Lung (tissue), 12 donors: ENCODE data around the gene KRT40. TPM values are rescaled to one million over a fixed set of nuclear protein-coding genes. Genes with fewer than 3 reads are reported as not detected.

ENCODE experiments used
- ATAC-seq: fragments of 200-7000 bp; cut with Tn5 transposase; one replicate; pipeline ENCODE4 v1.9.1; 2020; ENCODE audit warnings: moderate number of reproducible peaks; ENCODE audit not compliant: insufficient read depth, low FRiP score
- DNase-seq, 3 donors: peaks; one replicate each; pipeline ENCODE4 v3.0.0-alpha.2; 2013 to 2017
- H3K27ac ChIP-seq, 2 donors: one replicate each; pipeline ENCODE4 v1.5.1; 2013; ENCODE audit warnings: mild to moderate bottlenecking in 2 of 2, moderate library complexity in 2 of 2, control low read depth in 1 of 2, inconsistent platforms in 1 of 2, low read depth in 1 of 2, low read length in 1 of 2
- H3K27me3 ChIP-seq, 3 donors: one replicate each; pipeline ENCODE4 v1.5.1; 2013; ENCODE audit warnings: low read length in 2 of 3; ENCODE audit not compliant: control insufficient read depth in 3 of 3, insufficient read depth in 3 of 3
- H3K36me3 ChIP-seq, 4 donors: one replicate each; pipeline ENCODE4 v1.5.1; 2013; ENCODE audit warnings: low read length in 4 of 4, mild to moderate bottlenecking in 1 of 4, moderate library complexity in 1 of 4; ENCODE audit not compliant: control insufficient read depth in 4 of 4, insufficient read depth in 4 of 4
- H3K4me1 ChIP-seq, 5 donors: one replicate each; pipeline ENCODE4 v1.5.1; 2013; ENCODE audit warnings: low read length in 5 of 5, mild to moderate bottlenecking in 2 of 5, moderate library complexity in 1 of 5; ENCODE audit not compliant: control insufficient read depth in 5 of 5, insufficient read depth in 5 of 5
- H3K4me3 ChIP-seq: one replicate; pipeline ENCODE4 v1.5.1; 2013; ENCODE audit warnings: mild to moderate bottlenecking, control low read depth, moderate library complexity
- H3K9ac ChIP-seq, 2 donors: one replicate each; pipeline ENCODE4 v1.5.1; 2013; ENCODE audit warnings: low read length in 2 of 2, control low read depth in 1 of 2; ENCODE audit not compliant: insufficient read depth in 1 of 2
- H3K9me3 ChIP-seq, 4 donors: one replicate each; pipeline ENCODE4 v1.5.1; 2013; ENCODE audit warnings: low read length in 3 of 4, mild to moderate bottlenecking in 1 of 4, moderate library complexity in 1 of 4; ENCODE audit not compliant: control insufficient read depth in 4 of 4, insufficient read depth in 3 of 4
- WGBS, 2 donors: extraction: QIAGEN DNeasy Blood & Tissue Kit; methylation state at CpG; one replicate each; pipeline ENCODE4 v1.1.7; 2013; 5-methylcytosine and 5-hydroxymethylcytosine counted together
- polyA plus RNA-seq, 2 donors: library from polyadenylated mRNA; stranded (reverse); fragments of 200-250 nt; gene quantifications; one replicate each; pipeline ENCODE4 v1.2.1, GENCODE V29; 2013
- total RNA-seq, 2 donors: library from RNA; depleted of rRNA in 1 of 2; stranded (reverse); fragments of >200 nt in 1 of 2; gene quantifications; one replicate each; pipeline ENCODE4 v1.2.1, GENCODE V29; 2014 to 2021
- TF ChIP-seq, protein P1 (sequence below): IDR thresholded peaks from 2 replicates; pipeline ENCODE4 v1.5.1; 2012; ENCODE audit warnings: mild to moderate bottlenecking; ENCODE audit errors: control extremely low read depth, extremely low read depth
- donor health status: control.
- donor health status: control.
- donor health status: Bipolar disorder and iron deficiency.
- donor health status: healthy.
- donor health status: DM: yes; HTN: yes; CAD: no.

Gene KRT40
- total and polyA plus RNA-seq, 4 donors: 0.09 to 0.31 TPM; not detected in 2

DNA sequence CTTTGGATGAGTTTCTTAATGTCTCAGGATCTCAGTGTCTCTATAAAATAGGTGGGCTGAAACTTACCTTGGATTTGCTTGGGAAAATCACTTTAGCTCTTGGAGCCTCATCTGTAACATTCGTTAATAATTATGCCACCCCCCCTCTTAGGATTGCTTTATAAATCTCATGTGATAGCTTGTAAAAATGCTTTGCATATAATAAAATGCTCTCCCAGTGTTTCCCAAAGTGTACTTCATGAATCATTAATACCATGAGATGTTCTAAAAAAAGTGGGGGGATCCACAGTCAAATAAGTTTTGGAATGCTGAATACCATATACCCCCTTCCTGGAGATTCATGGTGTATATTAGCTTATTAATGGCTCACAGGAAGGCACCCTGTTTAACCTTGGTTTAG lies 22.5 kb downstream of the KRT40 start:
- TF ChIP-seq, protein P1, sequence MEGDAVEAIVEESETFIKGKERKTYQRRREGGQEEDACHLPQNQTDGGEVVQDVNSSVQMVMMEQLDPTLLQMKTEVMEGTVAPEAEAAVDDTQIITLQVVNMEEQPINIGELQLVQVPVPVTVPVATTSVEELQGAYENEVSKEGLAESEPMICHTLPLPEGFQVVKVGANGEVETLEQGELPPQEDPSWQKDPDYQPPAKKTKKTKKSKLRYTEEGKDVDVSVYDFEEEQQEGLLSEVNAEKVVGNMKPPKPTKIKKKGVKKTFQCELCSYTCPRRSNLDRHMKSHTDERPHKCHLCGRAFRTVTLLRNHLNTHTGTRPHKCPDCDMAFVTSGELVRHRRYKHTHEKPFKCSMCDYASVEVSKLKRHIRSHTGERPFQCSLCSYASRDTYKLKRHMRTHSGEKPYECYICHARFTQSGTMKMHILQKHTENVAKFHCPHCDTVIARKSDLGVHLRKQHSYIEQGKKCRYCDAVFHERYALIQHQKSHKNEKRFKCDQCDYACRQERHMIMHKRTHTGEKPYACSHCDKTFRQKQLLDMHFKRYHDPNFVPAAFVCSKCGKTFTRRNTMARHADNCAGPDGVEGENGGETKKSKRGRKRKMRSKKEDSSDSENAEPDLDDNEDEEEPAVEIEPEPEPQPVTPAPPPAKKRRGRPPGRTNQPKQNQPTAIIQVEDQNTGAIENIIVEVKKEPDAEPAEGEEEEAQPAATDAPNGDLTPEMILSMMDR: no peak
- DNase-seq: no peak
- Histone ChIP-seq H3K27ac (no peak overlapping the region), H3K9me3 (no peaks in the 10 kb centered on the region), H3K4me1 (peaks cover 0 to 2% (median 0%) of the 10 kb centered on the region in 5 donors), H3K27me3 (peaks cover 0 to 12% (median 0%) of the 10 kb centered on the region in 3 donors), H3K4me3 (no peak overlapping the region), H3K9ac (no peak overlapping the region), H3K36me3 (no peaks in the 10 kb centered on the region)
- WGBS, 2 donors: 89 to 93% methylated on average over 1 of the region's 1 CpG
- ATAC-seq: no peak

DNA sequence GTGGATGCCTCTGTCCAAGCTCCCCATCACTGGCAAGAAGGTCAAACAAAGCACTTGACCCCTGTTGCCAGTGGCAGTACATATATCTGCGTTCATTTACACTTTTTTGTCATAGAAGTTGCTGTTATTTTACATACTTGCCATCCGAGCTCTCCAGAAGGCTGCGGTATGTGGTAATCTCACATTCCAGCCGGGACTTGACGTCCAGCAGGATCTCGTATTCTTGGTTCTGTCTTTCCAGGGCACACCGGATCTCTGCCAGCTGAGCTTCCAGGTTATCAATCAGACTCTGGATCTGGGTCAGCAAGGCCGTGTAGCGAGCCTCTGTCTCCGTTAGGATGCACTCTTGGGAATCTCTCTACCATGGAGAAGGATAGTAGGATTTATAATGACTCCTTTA lies 24.0 kb downstream of the KRT40 start:
- Histone ChIP-seq H3K36me3 (no peaks in the 10 kb centered on the region), H3K4me3 (no peak overlapping the region), H3K4me1 (peaks cover 0 to 8% (median 0%) of the 10 kb centered on the region in 5 donors), H3K9ac (no peak overlapping the region), H3K9me3 (no peaks in the 10 kb centered on the region), H3K27me3 (peaks cover 0 to 12% (median 0%) of the 10 kb centered on the region in 3 donors), H3K27ac (no peak overlapping the region)
- TF ChIP-seq, protein P1: no peak
- DNase-seq (peak; percentile 19 to 45 (median 25)), ATAC-seq (no peak)
- 49 to 67% methylated on average over 10 of the region's 10 CpGs for WGBS, 2 donors

DNA sequence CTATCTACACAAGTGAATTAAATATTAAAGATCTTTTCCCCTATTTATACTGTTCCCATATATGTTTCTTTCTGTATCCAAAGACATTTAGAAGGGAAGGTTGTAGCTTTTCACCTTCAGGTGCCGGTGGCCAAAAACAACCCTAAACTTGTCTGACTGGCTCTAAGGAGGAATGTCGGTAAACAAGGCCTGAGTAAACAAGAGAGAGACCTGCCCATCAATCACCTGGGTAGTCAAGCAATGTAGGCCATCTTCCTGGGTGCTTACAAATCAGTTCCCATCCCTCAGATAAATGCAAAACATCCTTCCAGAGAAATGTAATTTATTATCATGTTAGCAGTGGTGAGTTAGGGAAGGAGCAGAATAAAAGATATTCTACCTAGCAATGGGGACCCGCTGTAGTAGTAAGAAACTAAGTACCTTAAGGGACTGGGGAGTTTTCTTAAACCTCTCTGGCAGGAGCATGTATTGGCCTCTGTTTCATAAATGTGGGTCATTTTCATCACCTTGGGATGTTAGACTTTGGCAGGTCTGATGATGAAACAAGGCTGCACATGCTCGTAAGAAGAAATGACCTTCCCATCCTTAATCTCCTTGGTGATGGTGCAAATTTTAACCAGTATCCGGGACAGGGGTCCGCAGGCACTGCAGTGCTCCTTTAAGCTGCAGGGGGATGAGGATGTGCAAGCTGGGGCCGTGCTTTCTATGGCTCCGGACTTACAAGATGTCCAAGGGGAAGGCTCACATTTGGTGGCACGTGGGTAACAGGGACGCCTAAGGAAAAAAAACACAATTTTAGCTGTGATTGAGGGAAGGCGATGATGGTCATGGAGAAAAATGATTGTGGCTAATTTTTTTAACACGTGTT lies 25.8 kb downstream of the KRT40 start:
- ATAC-seq (no peak), DNase-seq (peak in 1 of 3 donors; percentile 32)
- H3K9me3 ChIP-seq: no peaks in the 10 kb centered on the region

More for the DNA sequence above, 25.8 kb downstream of the KRT40 start:
- TF ChIP-seq, protein P1: no peak
- Histone ChIP-seq H3K4me1 (peaks cover 0 to 8% (median 0%) of the 10 kb centered on the region in 5 donors), H3K27ac (no peak overlapping the region), H3K36me3 (no peaks in the 10 kb centered on the region), H3K27me3 (peaks cover 0 to 17% (median 0%) of the 10 kb centered on the region in 3 donors), H3K9ac (no peak overlapping the region), H3K4me3 (no peak overlapping the region)
- 76 to 85% methylated on average over 12 of the region's 12 CpGs for WGBS, 2 donors
